Right ventricle myocardium superior (tissue), 1 donor: ENCODE data around the gene TRABD2B. TPM values are rescaled to one million over a fixed set of nuclear protein-coding genes. Genes with fewer than 3 reads are reported as not detected.
"Not testable (repeated sequence)": the region's sequence is repeated elsewhere in the genome, so short reads cannot be mapped to it uniquely, and the experiment has no call there.

Source experiments
- ATAC-seq: fragments of 200-7000 bp; cut with Tn5 transposase; one replicate; pipeline ENCODE4 v1.9.1; 2020; ENCODE audit warnings: mild to moderate bottlenecking; ENCODE audit not compliant: poor library complexity
- DNase-seq: peaks from one replicate; pipeline ENCODE4 v3.0.0-alpha.2; 2020
- intact Hi-C: fragments of 100-400 bp; cut with DNase I; formaldehyde crosslinking; loops from one replicate; pipeline ENCODE4 v1.11.2; 2022
- total RNA-seq: library from RNA; stranded (reverse); fragmentation: NEBNext Ultra II Directional; extraction: Animal tissue kit (Norgen Biotek cat#: 25700); gene quantifications from one replicate; pipeline ENCODE4 v1.2.1, GENCODE V29; 2021
- donor health status: DM: no; HTN: yes; CAD: no; lungs with severe emphysema.

The TRABD2B gene
- total RNA-seq, 1 donor from 2014 or later, result 0.51 TPM

- no peak for ATAC-seq
- intact Hi-C loops, result no loop called here
- DNase-seq, result no peak
Measured at GRCh38 chr1:47978486-47978885, 18.7 kb downstream of the TRABD2B start.

GRCh38 chr1:47976728-47977127 lies 20.5 kb downstream of the TRABD2B start:
- no peak for DNase-seq
- intact Hi-C loops, result no loop called here
- ATAC-seq, result no peak

- intact Hi-C loops, result no loop called here
- ATAC-seq (no peak), DNase-seq (no peak)
Measured at GRCh38 chr1:47976267-47976666, 20.9 kb downstream of the TRABD2B start.

GRCh38 chr1:47975302-47975921 lies 21.8 kb downstream of the TRABD2B start:
- intact Hi-C loops, result no loop called here
- no peak for DNase-seq
- no peak for ATAC-seq

- ATAC-seq (no peak), DNase-seq (no peak)
- intact Hi-C loops, result no loop called here
Measured at GRCh38 chr1:47972864-47973432, 24.2 kb downstream of the TRABD2B start.

- intact Hi-C loops, result no loop called here
- ATAC-seq, result no peak
- DNase-seq, result no peak
Measured at GRCh38 chr1:47971385-47972160, 25.6 kb downstream of the TRABD2B start.

- intact Hi-C loops, result no loop called here
- ATAC-seq, result no peak
- DNase-seq, result no peak
Measured at GRCh38 chr1:47970882-47971281, 26.3 kb downstream of the TRABD2B start.

GRCh38 chr1:47969478-47969877 lies 27.7 kb downstream of the TRABD2B start:
- ATAC-seq, result no peak
- DNase-seq, result no peak
- intact Hi-C loops, result no loop called here

GRCh38 chr1:47968556-47968888 lies 28.7 kb downstream of the TRABD2B start:
- intact Hi-C loops, result no loop called here
- no peak for DNase-seq

GRCh38 chr1:47967864-47968555 lies 29.2 kb downstream of the TRABD2B start:
- intact Hi-C loops, result no loop called here
- DNase-seq (no peak), ATAC-seq (no peak)

More at GRCh38 chr1:47968556-47968888, 28.7 kb downstream of the TRABD2B start:
- ATAC-seq, result no peak

- DNase-seq (no peak), ATAC-seq (no peak)
- intact Hi-C loops, result no loop called here
Measured at GRCh38 chr1:47965816-47966215, 31.4 kb downstream of the TRABD2B start.

- intact Hi-C loops, result no loop called here
- ATAC-seq (no peak), DNase-seq (no peak)
Measured at GRCh38 chr1:47964636-47965035, 32.5 kb downstream of the TRABD2B start.

- ATAC-seq (peak; percentile 65), DNase-seq (no peak)
- intact Hi-C loops, result no loop called here
Measured at GRCh38 chr1:47963568-47964358, 33.4 kb downstream of the TRABD2B start.

GRCh38 chr1:47962750-47963492 lies 34.3 kb downstream of the TRABD2B start:
- no peak for ATAC-seq
- intact Hi-C loops, result no loop called here

GRCh38 chr1:47961835-47962234 lies 35.4 kb downstream of the TRABD2B start:
- intact Hi-C loops, DNase-seq, ATAC-seq: not testable (repeated sequence)

More at GRCh38 chr1:47962750-47963492, 34.3 kb downstream of the TRABD2B start:
- DNase-seq, result no peak

GRCh38 chr1:47956491-47956890 lies 40.7 kb downstream of the TRABD2B start:
- intact Hi-C loops, DNase-seq, ATAC-seq: not testable (repeated sequence)

- ATAC-seq, result no peak
- intact Hi-C loops, result no loop called here
Measured at GRCh38 chr1:47953661-47954060, 43.5 kb downstream of the TRABD2B start.

More at GRCh38 chr1:47953661-47954060, 43.5 kb downstream of the TRABD2B start:
- DNase-seq, result no peak
